ENCODE measurements around the gene TRAT1. TPM values are rescaled to one million over a fixed set of nuclear protein-coding genes. Genes with fewer than 3 reads are reported as not detected.
"Not testable (repeated sequence)": the region's sequence is repeated elsewhere in the genome, so short reads cannot be mapped to it uniquely, and the experiment has no call there.

TRAT1 gene
- polyA plus RNA-seq, 1 experiment: not detected

DNA sequence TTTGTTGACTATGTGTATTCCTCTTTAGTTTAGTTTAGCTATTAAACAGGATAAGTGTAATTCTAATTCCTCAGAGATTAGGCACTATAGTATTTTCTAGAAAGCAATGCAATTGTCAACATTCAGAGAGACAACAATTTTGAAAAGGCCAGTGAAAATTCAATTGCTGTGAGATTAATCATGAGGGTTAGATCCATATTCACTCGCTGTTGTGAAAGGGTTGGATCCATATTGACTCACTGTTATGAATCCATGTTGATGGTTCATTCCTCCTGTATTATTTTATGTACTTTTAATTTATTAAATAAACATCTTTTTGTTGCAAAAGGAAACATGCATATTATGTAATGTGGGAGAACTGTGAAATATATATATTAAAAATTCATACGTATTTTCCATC, 641 bp downstream of the TRAT1 start:
- TF ChIP-seq, protein P1, sequence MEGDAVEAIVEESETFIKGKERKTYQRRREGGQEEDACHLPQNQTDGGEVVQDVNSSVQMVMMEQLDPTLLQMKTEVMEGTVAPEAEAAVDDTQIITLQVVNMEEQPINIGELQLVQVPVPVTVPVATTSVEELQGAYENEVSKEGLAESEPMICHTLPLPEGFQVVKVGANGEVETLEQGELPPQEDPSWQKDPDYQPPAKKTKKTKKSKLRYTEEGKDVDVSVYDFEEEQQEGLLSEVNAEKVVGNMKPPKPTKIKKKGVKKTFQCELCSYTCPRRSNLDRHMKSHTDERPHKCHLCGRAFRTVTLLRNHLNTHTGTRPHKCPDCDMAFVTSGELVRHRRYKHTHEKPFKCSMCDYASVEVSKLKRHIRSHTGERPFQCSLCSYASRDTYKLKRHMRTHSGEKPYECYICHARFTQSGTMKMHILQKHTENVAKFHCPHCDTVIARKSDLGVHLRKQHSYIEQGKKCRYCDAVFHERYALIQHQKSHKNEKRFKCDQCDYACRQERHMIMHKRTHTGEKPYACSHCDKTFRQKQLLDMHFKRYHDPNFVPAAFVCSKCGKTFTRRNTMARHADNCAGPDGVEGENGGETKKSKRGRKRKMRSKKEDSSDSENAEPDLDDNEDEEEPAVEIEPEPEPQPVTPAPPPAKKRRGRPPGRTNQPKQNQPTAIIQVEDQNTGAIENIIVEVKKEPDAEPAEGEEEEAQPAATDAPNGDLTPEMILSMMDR (IDR thresholded peaks at IDR 0.05; ENCODE audit: low read depth, low read length): no peak
- no peak overlapping the region for H3K4me3 ChIP-seq (ENCODE audit: low read depth, low read length)
- CTCF ChIA-PET: no interaction called here

DNA sequence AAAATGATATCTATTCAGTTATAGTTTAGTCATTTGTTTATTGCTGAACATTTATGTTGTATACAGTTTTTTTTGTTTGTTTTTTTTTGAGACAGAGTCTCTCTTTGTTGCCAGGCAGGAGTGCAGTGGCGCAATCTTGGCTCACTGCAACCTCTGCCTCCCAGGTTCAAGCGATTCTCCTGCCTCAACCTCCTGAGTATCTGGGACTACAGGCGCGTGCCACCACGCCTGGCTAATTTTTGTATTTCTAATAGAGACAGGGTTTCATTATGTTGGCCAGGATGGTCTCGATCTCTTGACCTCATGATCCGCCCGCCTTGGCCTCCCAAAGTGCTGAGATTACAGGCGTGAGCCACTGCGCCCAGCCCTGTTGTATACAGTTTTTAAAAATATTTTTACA, 1.2 kb downstream of the TRAT1 start:
- H3K27ac ChIP-seq (ENCODE audit: low read depth, low read length); CTCF ChIA-PET; H3K9me3 ChIP-seq (ENCODE audit: control insufficient read depth, insufficient read depth, low read length); DNase-seq (ENCODE audit: low read depth, low spot score); POLR2A ChIA-PET; H3K4me3 ChIP-seq (ENCODE audit: low read depth, low read length); H3K27me3 ChIP-seq (ENCODE audit: control insufficient read depth, insufficient read depth, low read length): not testable (repeated sequence)

More for the DNA sequence above, 641 bp downstream of the TRAT1 start:
- POLR2A ChIA-PET: no interaction called here
- no peak for DNase-seq (ENCODE audit: low read depth, low spot score)
- no peak overlapping the region for H3K27ac ChIP-seq (ENCODE audit: low read depth, low read length)
- no peaks in the 10 kb centered on the region for H3K27me3 ChIP-seq (ENCODE audit: control insufficient read depth, insufficient read depth, low read length)
- no peaks in the 10 kb centered on the region for H3K9me3 ChIP-seq (ENCODE audit: control insufficient read depth, insufficient read depth, low read length)

DNA sequence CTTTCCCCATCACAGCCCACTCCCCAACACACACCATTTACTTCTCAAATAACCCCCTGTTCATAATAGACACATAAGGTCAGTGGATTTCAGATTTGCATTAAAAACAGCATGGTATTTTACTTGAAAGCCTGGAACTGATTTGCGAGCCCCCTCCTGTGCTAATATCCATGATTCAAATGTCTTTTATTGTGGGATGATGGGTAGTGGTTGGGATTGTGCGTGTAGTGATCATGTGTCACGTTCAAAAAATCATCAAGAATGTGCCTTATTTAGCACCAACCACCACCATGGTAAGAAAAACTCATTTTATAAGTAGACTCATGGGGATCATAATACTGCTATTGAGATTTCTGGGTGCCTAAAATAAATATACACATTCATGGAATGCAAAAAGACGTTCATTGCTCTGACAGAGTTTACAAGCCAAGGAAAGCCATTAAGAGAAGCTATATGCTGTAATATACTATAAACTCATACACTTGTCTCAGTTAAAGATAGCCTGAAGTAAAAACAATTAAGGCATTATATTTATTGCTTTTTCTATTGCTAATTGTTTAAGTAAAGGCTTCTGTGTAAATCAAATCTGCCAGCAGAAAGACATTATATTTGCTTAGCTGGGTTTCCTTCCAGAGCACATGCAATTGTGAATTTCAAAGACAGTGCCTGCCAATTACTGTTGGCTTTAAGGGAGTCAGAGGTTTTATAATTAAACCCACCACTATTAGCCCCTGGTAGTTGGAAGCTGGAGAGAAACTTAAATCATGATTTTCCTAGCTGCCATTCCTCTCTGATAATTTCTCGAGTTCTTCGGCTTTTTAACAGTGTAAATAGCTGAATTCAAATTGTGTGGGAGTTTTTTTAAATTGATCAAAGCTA, 4.0 kb downstream of the TRAT1 start:
- no peak for DNase-seq (ENCODE audit: low read depth, low spot score)
- POLR2A ChIA-PET: no interaction called here
- Histone ChIP-seq H3K27ac (ENCODE audit: low read depth, low read length) (no peak overlapping the region), H3K4me3 (ENCODE audit: low read depth, low read length) (no peak overlapping the region), H3K27me3 (ENCODE audit: control insufficient read depth, insufficient read depth, low read length) (peaks cover 4% of the 10 kb centered on the region), H3K9me3 (ENCODE audit: control insufficient read depth, insufficient read depth, low read length) (no peaks in the 10 kb centered on the region)
- CTCF ChIA-PET: no interaction called here
- TF ChIP-seq, protein P1 (IDR thresholded peaks at IDR 0.05; ENCODE audit: low read depth, low read length): no peak

DNA sequence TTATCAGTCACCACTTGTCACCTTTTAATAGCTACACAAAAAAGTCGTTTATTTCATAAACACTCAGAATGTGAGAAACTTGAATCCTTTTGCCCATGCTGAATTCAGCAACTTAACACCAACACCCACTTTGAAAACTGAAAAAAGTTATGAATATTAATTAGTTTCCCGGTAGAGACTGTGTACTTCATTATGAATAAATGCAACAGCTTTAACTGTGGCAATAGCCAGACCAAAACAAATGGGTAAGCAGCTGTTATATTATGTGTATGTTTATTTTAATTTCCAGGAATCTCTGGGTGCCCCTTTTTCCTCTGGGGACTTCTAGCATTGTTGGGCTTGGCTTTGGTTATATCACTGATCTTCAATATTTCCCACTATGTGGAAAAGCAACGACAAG, 7.8 kb downstream of the TRAT1 start:
- no peak for DNase-seq (ENCODE audit: low read depth, low spot score)
- H3K9me3 ChIP-seq (ENCODE audit: control insufficient read depth, insufficient read depth, low read length): no peaks in the 10 kb centered on the region
- no peak overlapping the region for H3K4me3 ChIP-seq (ENCODE audit: low read depth, low read length)
- ChIA-PET CTCF (no interaction called here), POLR2A (no interaction called here)
- H3K27ac ChIP-seq (ENCODE audit: low read depth, low read length): no peak overlapping the region
- peaks cover 4% of the 10 kb centered on the region for H3K27me3 ChIP-seq (ENCODE audit: control insufficient read depth, insufficient read depth, low read length)
- TF ChIP-seq, protein P1 (IDR thresholded peaks at IDR 0.05; ENCODE audit: low read depth, low read length): no peak

DNA sequence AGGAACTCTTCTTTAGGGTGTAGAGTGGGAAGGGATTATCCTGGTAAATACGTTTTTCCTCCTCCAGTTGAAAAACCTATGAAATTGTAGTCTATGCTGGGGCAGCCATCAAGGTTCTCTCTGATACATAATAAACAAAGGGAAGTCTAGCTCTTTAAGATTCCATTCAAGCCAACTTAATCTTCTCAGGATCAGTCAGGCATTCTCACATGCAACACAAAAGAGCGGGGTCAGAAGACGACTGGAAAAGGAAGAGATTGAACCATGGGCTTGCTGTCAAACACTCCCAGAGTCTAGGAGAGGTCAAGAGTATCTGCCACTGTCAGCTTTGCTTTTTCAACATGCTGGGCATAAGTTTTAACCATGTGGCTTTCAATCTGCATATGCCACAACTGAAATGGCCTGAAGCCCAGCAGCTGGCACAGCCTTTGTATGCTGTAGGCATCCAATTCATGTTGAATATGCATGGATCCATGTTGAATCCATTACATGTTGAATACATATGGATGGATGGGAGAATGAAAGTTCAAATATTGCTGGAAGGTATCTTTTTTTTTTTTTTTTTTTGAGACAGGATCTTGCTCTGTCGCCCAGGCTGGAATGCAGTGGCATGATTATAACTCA, 8.5 kb downstream of the TRAT1 start:
- Histone ChIP-seq H3K4me3 (ENCODE audit: low read depth, low read length) (no peak overlapping the region), H3K27me3 (ENCODE audit: control insufficient read depth, insufficient read depth, low read length) (peaks cover 4% of the 10 kb centered on the region), H3K27ac (ENCODE audit: low read depth, low read length) (no peak overlapping the region), H3K9me3 (ENCODE audit: control insufficient read depth, insufficient read depth, low read length) (no peaks in the 10 kb centered on the region)
- TF ChIP-seq, protein P1 (IDR thresholded peaks at IDR 0.05; ENCODE audit: low read depth, low read length): no peak
- POLR2A ChIA-PET: no interaction called here
- CTCF ChIA-PET: no interaction called here
- DNase-seq (ENCODE audit: low read depth, low spot score): no peak
